ENCODE measurements around the gene LCN6.
"Not testable (repeated sequence)": the region's sequence is repeated elsewhere in the genome, so short reads cannot be mapped to it uniquely, and the experiment has no call there.

The LCN6 gene

DNA sequence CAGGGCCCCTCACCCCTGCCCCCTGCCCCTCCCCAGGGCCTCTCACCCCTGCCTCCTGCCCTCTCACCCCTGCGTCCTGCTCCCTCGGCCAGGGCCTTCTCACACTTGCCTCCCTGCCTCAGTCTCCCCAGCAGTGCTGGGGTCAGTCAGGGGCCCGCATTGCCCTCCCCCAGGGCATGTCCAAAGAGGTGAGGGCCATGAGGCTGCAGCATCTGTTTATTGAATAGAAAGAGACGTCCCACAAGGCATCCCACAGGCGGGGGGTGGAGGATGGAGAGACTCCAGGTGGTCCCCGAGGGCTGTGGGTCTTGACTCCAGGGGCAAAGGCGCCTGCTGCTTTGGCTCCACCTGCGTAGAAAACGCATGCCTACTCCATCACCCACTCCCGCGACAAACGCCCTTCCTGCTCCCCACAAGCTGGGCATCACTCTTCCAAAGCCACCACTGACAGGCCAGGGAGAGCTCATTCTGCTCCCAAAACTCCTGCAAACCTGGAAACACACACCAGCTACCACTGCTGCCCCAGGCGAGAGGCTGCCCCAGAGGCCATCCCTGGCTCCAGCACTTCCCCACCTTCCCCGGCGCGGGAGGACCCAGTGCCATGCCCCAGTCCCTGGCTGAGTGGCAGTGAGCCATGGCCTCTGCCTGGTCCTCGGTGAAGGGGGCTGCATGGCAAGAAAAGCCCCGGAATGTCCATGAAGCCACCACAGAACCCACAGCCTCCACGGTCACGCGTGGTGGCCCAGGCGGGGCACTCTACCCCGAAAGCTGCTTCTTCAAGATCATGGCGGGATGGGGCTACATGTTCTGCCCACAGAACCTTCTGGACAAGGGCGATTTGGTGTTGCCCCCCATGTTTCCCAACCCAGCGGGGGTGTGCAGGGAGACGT is 11.4 kb upstream of the LCN6 start:
- DNase-seq (ENCODE audit: low spot score): peak; percentile 1

- no peak for DNase-seq (ENCODE audit: low spot score)
Observed at GRCh38 chr9:136759001-136759400, 10.7 kb upstream of the LCN6 start.

GRCh38 chr9:136757751-136758140 is 9.4 kb upstream of the LCN6 start:
- DNase-seq (ENCODE audit: low spot score): no peak

GRCh38 chr9:136757328-136757727 is 9.0 kb upstream of the LCN6 start:
- DNase-seq (ENCODE audit: low spot score): no peak

- DNase-seq (ENCODE audit: low spot score): no peak
Observed at GRCh38 chr9:136756836-136757235, 8.5 kb upstream of the LCN6 start.

DNA sequence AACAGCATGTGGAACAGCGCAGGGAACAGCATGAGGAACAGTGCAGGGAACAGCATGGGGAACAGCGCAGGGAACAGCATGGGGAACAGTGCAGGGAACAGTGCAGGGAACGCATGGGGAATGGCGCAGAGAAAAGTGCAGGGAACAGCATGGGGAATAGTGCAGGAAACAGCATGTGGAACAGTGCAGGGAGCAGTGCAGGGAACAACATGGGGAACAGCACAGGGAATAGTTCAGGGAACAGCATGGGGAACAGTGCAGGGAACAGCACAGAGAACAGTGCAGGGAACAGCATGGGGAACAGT is 7.8 kb upstream of the LCN6 start:
- DNase-seq (ENCODE audit: low spot score): no peak

DNA sequence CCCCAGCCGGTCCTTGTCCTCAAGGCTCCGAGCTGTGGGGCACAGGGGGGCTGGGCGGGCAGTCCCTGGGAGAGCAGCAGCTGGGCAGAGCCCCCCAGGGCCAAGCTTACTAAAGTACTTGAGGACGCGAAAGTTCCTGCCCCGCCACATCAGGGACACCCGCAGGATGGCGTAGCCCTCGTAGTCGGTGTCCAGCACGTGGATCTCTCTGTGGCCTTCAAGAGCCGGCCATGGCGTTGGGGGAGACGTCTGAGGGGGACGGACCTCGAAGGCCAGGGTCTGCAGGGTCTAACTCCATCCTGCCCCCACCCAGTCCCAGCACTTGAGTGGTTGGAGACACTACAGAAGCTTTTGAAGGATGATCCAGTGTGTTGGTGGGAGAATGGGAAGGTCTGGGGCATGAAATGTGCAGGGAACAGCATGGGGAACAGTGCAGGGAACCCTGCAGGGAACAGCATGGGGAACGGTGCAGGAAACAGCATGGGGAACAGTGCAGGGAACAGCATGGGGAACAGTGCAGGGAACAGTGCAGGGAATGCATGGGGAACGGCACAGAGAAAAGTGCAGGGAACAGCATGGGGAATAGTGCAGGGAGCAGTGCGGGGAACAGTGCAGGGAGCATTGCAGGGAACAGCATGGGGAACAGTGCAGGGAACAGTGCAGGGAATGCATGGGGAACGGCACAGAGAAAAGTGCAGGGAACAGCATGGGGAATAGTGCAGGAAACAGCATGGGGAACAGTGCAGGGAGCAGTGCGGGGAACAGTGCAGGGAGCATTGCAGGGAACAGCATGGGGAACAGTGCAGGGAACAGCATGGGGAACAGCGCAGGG is 7.2 kb upstream of the LCN6 start:
- DNase-seq (ENCODE audit: low spot score): not testable (repeated sequence)

DNA sequence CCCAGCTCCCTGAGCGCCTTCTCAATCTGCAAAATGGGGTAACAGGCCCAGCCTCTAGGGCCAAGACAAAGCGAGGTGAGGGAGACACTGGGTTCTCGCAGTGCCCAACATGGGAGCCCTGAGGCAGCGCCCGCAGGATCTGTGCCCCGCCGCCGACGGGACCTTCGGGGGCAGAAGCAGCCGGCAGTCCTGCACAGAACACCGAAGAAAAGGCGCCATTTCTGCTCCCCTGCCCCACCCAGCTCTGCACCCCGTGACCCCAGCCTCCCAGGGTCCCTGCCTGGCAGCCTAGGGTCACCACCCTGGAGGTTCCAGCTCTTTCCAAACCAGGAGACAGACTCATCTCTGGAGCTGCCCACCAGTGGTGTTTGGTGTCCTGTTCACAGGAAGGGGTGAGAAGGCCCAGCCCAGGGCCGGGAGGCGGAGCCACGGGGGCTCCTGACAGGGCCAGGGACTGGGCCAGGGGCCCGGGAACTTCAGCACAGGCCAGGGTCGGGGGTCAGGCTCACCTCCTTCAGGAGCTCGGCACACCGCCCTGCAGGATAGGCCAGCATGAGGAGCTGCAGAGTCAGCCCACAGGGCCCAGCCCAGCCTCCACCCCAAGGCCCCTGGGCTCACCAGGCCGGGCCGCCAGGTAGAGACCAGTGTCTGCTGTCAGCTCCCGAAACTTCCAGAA is 6.4 kb upstream of the LCN6 start:
- DNase-seq (ENCODE audit: low spot score): peak; percentile 69

DNA sequence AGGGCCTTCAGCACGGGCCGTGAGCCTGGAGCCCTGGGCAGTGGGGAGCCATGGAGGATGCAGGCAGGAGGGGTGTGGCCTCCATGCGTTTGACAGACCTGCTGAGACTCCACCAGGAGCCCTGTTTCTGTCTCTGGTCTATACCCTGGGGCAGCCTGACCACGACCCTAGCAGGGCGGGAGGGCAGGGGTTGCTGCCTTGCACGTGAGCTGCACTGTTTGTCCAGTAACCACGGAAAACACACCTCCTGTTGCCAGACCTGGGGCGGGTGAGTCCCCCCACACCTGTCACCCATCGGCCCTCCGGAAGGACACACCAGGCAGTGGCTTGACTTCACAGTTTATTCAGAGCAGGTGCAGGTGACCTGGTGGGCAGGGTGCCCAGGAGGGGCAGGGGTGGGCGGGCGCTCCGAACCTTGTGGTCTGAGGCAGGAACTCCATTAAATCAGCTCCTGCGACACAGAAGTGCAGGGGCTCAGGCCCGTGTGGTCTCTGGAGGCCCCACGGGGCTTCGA is 5.8 kb upstream of the LCN6 start:
- DNase-seq (ENCODE audit: low spot score): no peak

DNA sequence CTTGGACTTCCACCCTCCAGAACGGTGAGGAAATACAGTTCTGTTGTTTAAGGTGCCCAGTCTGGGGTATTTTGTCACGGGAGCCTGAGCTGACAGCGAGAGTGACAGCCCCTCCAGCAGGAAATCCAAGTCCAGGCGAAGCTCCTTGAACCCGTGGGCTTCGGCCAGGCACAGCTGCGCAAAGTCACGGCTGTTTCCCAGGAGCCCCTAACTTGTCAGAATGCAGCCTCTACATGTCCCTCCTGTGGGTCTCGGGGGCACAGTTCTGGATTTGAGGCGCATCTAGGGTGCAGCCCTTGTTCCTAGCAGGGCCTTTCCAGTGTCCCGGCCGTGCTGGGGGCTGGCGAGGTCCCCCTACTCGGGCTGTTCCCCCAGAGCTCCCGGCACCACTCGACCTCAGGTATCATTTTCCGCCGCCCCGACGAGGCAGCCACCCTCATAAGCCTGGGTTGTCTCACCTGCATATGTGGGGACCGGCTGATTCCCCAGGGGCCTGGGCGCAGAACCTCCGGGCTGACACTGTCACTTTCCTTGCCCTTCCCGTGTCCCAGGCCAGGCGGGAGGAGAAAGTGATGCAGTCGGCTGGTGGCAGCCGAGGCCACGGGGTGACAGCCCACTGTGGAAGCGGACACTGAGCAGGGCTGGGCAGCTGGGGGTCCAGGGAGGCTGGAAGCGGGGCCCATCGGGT is 5.2 kb upstream of the LCN6 start:
- DNase-seq (ENCODE audit: low spot score): no peak

GRCh38 chr9:136751814-136752213 is 3.5 kb upstream of the LCN6 start:
- DNase-seq (ENCODE audit: low spot score): no peak

GRCh38 chr9:136751244-136751643 is 2.9 kb upstream of the LCN6 start:
- no peak for DNase-seq (ENCODE audit: low spot score)

DNA sequence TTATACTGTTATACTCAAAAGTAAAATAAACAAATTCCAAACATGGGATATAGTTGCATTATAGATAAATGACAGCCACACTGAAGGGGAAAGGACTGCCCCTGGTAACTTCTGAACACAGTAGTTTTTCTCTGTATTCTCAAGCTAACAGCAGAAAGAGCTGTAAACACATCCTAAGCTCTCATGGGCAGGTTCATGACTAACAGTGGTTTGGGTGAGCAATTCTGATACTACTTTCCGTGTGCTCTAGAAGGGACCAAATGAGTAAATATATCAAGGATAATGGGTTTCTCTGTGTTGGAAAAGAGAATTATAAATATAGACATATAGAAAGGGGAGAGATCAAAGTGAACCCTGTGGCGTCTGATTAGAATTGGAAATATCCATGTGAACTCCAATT is 2.2 kb upstream of the LCN6 start:
- no peak for DNase-seq (ENCODE audit: low spot score)

DNA sequence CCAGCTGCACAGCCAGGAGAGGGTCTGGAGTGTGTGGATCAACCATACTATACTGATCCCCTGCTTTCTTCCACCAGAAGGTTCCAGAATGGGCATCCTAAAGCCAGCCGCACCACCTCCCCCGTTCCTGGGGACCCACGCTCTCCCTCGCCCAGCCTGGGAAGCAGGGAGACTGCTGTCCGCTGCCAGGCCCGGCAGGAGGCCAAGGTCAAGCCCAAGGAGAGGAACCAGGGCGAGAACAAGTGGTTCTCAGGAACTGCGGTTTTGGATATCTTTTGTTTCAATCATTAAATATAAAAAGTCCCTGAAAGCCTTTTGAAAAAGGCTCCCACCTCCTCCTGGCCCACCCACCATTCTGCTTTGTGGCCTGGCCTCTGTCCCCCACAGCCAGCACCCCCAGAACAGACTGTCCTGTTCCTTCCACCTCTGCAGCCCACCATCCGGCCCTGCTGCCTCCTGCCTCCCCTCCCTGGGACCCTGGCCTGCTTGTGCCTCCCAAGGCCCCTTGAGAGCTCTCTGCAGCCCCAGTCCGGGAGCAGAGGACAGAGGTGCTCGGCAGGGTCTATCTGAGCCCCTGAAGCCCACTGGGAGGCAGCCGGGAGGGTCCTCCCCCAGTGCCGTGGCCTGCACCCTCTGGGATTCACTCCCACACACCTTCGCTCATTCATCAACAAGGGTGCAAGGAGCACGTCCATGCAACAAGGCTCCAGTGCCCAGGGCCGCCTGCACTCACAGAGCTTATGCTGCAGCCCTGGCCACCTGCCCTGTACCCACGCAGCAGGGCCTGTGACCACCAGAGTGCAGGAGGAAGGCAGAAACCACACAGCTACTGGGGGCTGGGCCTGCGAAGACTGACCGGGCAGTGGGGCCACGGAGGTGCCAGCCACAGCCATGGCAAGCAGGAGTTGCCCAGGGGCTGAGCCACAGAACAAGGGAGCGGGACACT is 614 bp upstream of the LCN6 start:
- DNase-seq (ENCODE audit: low spot score): no peak

- DNase-seq (ENCODE audit: low spot score): no peak
Observed at GRCh38 chr9:136747161-136748060, 914 bp downstream of the LCN6 start.

DNA sequence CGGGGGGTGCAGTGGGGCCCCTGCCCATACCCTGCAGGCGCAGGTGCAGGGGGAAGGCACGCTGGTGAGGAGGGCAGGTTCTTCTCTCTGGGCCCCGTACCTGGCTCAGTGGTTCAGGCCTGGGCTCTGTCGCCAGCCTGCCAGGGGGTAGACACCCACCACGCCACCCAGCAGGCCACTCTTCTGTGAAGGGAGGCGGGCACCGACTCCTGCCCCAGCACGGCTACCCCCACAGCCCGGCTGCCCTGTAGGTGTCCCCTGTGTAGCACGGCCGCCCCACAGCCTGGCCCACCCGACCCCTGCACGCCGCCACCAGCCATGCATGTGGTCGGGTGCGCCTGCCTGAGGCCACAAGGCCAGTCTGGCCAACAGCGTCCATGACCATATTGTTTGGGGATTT is 1.7 kb downstream of the LCN6 start:
- no peak for DNase-seq (ENCODE audit: low spot score)

- no peak for DNase-seq (ENCODE audit: low spot score)
Observed at GRCh38 chr9:136746155-136746490, 2.2 kb downstream of the LCN6 start.

DNA sequence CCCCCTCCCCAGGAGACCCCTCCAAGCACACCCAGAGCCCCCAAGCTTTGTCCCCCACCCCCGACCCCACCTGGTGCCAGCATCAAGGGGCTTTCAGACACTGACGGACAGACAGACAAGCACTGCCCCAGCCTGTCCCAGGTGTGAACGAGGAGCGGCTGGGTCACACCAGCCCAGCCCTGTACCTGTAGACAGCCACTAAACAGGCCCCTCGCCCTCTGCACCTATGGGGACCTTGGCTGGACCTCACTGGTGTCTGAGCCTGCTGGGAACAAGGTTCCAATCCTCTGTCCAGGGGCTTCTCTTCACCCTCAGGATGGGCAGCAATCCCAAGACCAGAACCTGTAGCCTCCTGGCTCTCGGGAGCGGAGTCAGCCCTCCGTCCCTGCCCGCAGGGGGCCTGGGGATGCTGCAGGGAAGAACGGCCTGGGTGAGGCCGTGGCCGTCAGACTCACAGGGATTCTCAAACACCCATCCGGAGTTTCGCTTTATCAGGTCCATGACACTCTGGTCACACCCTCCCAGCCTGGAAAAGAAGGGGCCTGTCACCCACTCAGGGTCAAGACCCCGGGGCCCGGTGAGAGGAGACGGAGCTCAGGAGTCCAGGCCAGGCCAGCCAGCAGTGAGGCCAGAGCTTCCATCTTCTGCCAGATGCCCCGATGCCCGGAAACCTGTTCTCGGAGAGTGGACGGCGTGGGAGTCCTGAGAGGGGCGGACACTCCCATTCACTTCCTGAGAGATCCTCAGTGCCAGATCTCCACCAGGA is 2.8 kb downstream of the LCN6 start:
- DNase-seq (ENCODE audit: low spot score): no peak

DNA sequence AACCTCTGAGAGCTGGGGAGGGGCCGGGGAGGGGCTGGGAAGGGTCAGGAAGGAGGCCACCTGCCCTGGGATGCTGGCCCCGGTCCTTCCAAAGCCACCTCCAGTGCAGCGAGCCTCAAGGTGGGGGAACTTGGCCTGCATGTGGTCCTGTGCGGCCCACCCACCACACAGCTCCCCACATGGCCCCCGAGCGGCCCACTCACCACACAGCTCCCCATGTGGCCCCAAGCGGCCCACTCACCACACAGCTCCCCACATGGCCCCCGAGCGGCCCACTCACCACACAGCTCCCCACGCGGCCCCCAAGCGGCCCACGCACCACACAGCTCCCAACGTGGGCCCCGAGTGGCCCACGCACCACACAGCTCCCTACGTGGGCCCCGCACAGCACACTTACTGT is 3.6 kb downstream of the LCN6 start:
- no peak for DNase-seq (ENCODE audit: low spot score)
